Measurements from ENCODE around the gene HEXA.

HEXA gene

DNA sequence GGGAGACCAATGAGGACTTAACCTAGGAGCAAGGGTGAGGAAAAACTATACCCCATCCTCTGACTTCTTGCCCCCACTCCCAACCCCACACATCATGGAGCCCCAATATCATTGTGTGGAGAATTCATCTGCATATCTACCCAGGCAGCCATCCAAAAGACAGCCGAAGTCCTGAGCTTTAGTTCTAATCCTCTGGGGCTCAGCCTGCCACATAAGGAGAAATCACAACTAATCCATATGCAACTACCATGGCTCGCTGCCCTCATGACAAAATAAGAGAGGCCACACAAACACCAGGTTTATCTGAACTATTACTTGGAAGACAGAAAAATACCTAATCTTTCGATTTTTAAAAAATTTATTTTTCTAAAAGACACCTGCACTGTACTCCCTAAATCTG lies 17.7 kb downstream of the HEXA start:
- TF ChIP-seq ZNF558 (tag by site-specific recombination; IDR thresholded peaks at IDR 0.05) (no peak), ZBTB49 (tag by site-specific recombination; IDR thresholded peaks at IDR 0.05; ENCODE audit: low read depth) (no peak), KLF9 (tag by site-specific recombination; IDR thresholded peaks at IDR 0.05; ENCODE audit: low read depth) (no peak), ZNF549 (tag by site-specific recombination; IDR thresholded peaks at IDR 0.05) (no peak), ZNF830 (tag by site-specific recombination; IDR thresholded peaks at IDR 0.05; ENCODE audit: low read depth) (no peak), SP3 (tag by site-specific recombination; IDR thresholded peaks at IDR 0.05) (no peak), ZFP41 (tag by site-specific recombination; IDR thresholded peaks at IDR 0.05; ENCODE audit: borderline replicate concordance) (no peak), ZNF404 (tag by site-specific recombination; IDR thresholded peaks at IDR 0.05) (no peak), ZNF302 (tag by site-specific recombination; IDR thresholded peaks at IDR 0.05; ENCODE audit: low read depth) (no peak), ZNF747 (tag by site-specific recombination; IDR thresholded peaks at IDR 0.05) (no peak), ZNF18 (tag by site-specific recombination; IDR thresholded peaks at IDR 0.05) (no peak), ZNF623 (tag by site-specific recombination; IDR thresholded peaks at IDR 0.05) (no peak), ZFHX2 (tag by site-specific recombination; conservative IDR thresholded peaks at IDR 0.05) (no peak), ZNF544 (tag by site-specific recombination; IDR thresholded peaks at IDR 0.05) (no peak), KLF8 (tag by site-specific recombination; IDR thresholded peaks at IDR 0.05) (no peak), ZNF140 (tag by site-specific recombination; IDR thresholded peaks at IDR 0.05) (no peak), ZNF391 (tag by site-specific recombination; IDR thresholded peaks at IDR 0.05; ENCODE audit: borderline replicate concordance, low read depth) (no peak)
- TF ChIP-seq, protein P1, sequence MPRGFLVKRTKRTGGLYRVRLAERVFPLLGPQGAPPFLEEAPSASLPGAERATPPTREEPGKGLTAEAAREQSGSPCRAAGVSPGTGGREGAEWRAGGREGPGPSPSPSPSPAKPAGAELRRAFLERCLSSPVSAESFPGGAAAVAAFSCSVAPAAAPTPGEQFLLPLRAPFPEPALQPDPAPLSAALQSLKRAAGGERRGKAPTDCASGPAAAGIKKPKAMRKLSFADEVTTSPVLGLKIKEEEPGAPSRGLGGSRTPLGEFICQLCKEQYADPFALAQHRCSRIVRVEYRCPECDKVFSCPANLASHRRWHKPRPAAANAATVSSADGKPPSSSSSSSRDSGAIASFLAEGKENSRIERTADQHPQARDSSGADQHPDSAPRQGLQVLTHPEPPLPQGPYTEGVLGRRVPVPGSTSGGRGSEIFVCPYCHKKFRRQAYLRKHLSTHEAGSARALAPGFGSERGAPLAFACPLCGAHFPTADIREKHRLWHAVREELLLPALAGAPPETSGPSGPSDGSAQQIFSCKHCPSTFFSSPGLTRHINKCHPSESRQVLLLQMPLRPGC (tag by site-specific recombination; IDR thresholded peaks at IDR 0.05): no peak
- TF ChIP-seq, protein P2, sequence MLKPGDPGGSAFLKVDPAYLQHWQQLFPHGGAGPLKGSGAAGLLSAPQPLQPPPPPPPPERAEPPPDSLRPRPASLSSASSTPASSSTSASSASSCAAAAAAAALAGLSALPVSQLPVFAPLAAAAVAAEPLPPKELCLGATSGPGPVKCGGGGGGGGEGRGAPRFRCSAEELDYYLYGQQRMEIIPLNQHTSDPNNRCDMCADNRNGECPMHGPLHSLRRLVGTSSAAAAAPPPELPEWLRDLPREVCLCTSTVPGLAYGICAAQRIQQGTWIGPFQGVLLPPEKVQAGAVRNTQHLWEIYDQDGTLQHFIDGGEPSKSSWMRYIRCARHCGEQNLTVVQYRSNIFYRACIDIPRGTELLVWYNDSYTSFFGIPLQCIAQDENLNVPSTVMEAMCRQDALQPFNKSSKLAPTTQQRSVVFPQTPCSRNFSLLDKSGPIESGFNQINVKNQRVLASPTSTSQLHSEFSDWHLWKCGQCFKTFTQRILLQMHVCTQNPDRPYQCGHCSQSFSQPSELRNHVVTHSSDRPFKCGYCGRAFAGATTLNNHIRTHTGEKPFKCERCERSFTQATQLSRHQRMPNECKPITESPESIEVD (tag by site-specific recombination; IDR thresholded peaks at IDR 0.05): no peak
- Histone ChIP-seq H3K27ac (ENCODE audit: extremely low read depth, low read depth, low read length) (no peak overlapping the region), H3K9me3 (ENCODE audit: control insufficient read depth, insufficient read depth, low read depth, low read length) (no peaks in the 10 kb centered on the region), H3K4me3 (ENCODE audit: low read depth, low read length) (no peak overlapping the region), H3K4me1 (ENCODE audit: control insufficient read depth, insufficient read depth, low read length) (peaks cover 3% of the 10 kb centered on the region), H3K36me3 (ENCODE audit: control insufficient read depth in 2 of 2, insufficient read depth in 1 of 2, low read length in 2 of 2) (peaks cover 11 to 48% of the 10 kb centered on the region in 2 experiments)
- ChIA-PET POLR2A (no interaction called here), CTCF (interaction anchor here (0.6 kb wide), 1 partner anchor 46 kb away, joined by 3 read pairs; no protein-coding TSS in a partner anchor)

DNA sequence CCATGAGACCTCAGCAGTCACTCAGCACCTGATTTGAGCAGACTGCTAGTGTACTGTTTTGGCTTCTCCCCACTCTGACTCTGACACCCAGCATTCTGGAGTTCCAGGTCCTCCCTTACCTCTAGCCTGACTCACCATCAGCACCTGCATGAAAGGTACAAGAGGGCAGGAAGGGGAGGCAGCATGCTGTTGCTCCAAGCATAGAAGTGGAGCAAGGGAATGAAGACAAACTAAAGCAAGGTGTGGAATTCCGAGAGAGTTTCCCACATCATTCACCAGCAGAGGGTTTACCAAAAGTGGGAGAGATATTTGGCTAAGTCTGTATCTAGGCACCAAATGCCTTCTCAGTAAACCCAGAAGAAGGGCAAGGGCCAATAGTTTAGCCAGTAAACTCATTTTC lies 21.3 kb downstream of the HEXA start:
- peaks cover 31 to 74% of the 10 kb centered on the region in 2 experiments for H3K36me3 ChIP-seq (ENCODE audit: control insufficient read depth in 2 of 2, insufficient read depth in 1 of 2, low read length in 2 of 2)
- POLR2A ChIA-PET: no interaction called here

More for the DNA sequence above, 21.3 kb downstream of the HEXA start:
- peaks cover 3% of the 10 kb centered on the region for H3K4me1 ChIP-seq (ENCODE audit: control insufficient read depth, insufficient read depth, low read length)
- no peak for TF ChIP-seq ZNF658 (tag by site-specific recombination; IDR thresholded peaks at IDR 0.05)
- no peak for TF ChIP-seq ZFP41 (tag by site-specific recombination; IDR thresholded peaks at IDR 0.05; ENCODE audit: borderline replicate concordance)
- no peak for TF ChIP-seq ZNF843 (tag by site-specific recombination; IDR thresholded peaks at IDR 0.05)
- CTCF ChIA-PET: interaction anchor here (1.1 kb wide), 1 partner anchor 14 kb away, joined by 3 read pairs; no protein-coding TSS in a partner anchor
- no peak overlapping the region for H3K27ac ChIP-seq (ENCODE audit: extremely low read depth, low read depth, low read length)
- no peak overlapping the region for H3K4me3 ChIP-seq (ENCODE audit: low read depth, low read length)
- H3K9me3 ChIP-seq (ENCODE audit: control insufficient read depth, insufficient read depth, low read depth, low read length): no peaks in the 10 kb centered on the region

Data from HEK293 (cell line).